Endothelial cell of umbilical vein (primary cell): Measurements from ENCODE around the gene PNLIPRP1. TPM values are rescaled to one million over a fixed set of nuclear protein-coding genes. Genes with fewer than 3 reads are reported as not detected.

Experiments
- BruUV-seq: library from RNA; stranded (reverse); fragments of 400-500 nt; replicated peaks from 2 replicates; lab custom pipeline; 2021; lab: Mats Ljungman, UMichigan
- CTCF ChIA-PET: fragments of 300-600, 350-600 bp; sonication (Branson Sonifier 250); formaldehyde crosslinking; loops from one replicate; lab custom pipeline; 2021; ENCODE audit warnings: antibody characterized with exemption, inconsistent platforms; lab: Charles Lee
- POLR2A ChIA-PET: fragments of 300-600, 350-600 bp; sonication (Branson Sonifier 250); formaldehyde crosslinking; loops from one replicate; lab custom pipeline; 2021; ENCODE audit warnings: antibody characterized with exemption, inconsistent platforms; lab: Charles Lee
- DNase-seq: peaks from one replicate; pipeline ENCODE4 v3.0.0-alpha.2; 2011; ENCODE audit warnings: low read depth, low spot score
- FAIRE-seq: peaks from 2 replicates; lab custom pipeline; 2011; peaks lifted over from hg19 to GRCh38; lab: Jason Lieb, UNC
- H2AFZ ChIP-seq: 2 replicates; pipeline ENCODE4 v1.6.0; 2012; ENCODE audit warnings: low read depth, low read length, control low read depth, inconsistent platforms
- H3K27ac ChIP-seq: 2 replicates; pipeline ENCODE4 v1.5.1; 2011; ENCODE audit warnings: low read depth, mild to moderate bottlenecking, control low read depth, low read length, moderate library complexity; ENCODE audit not compliant: insufficient read depth
- H3K27me3 ChIP-seq, 2 experiments: 2 replicates each; pipeline versions ENCODE4 v1.6.0 to v1.6.1; 2011; ENCODE audit warnings: low read length in 2 of 2, mixed read lengths in 1 of 2; ENCODE audit not compliant: control insufficient read depth in 2 of 2, insufficient read depth in 2 of 2
- H3K36me3 ChIP-seq, 2 experiments: 2 replicates in 1 of 2; 3 replicates in 1 of 2; pipeline ENCODE4 v1.5.1; 2011; ENCODE audit warnings: low read length in 2 of 2, mild to moderate bottlenecking in 1 of 2, moderate library complexity in 1 of 2; ENCODE audit not compliant: control insufficient read depth in 2 of 2, insufficient read depth in 2 of 2; ENCODE audit errors: extremely low read depth in 1 of 2
- H3K4me1 ChIP-seq: 3 replicates; pipeline ENCODE4 v1.5.1; 2011; ENCODE audit warnings: mild to moderate bottlenecking, low read length; ENCODE audit not compliant: control insufficient read depth, insufficient read depth; ENCODE audit errors: extremely low read depth
- H3K4me2 ChIP-seq: 2 replicates; pipeline ENCODE4 v1.6.1; 2011; ENCODE audit warnings: low read length, control low read depth, mixed read lengths; ENCODE audit not compliant: insufficient read depth
- H3K4me3 ChIP-seq, 3 experiments: fragments of 200-600 bp in 1 of 3; sonication (generic), shearing (Covaris generic) in 1 of 3; replicated peaks in 1 of 3; 2 replicates each; pipeline ENCODE4 v1.5.1; 2011 to 2016; ENCODE audit warnings: control low read depth in 3 of 3, low read length in 3 of 3, mild to moderate bottlenecking in 2 of 3, inconsistent platforms in 1 of 3, low read depth in 1 of 3, moderate library complexity in 1 of 3; ENCODE audit not compliant: insufficient read depth in 1 of 3
- H3K79me2 ChIP-seq: 2 replicates; pipeline ENCODE4 v1.6.0; 2012; ENCODE audit warnings: low read length, inconsistent platforms; ENCODE audit not compliant: control insufficient read depth, insufficient read depth
- H3K9ac ChIP-seq: replicated peaks from 2 replicates; pipeline ENCODE3; 2011; ENCODE audit warnings: low read length, control low read depth; ENCODE audit not compliant: insufficient read depth; ENCODE audit errors: extremely low read depth
- H3K9me1 ChIP-seq: replicated peaks from 3 replicates; pipeline ENCODE4 v1.6.0; 2011; ENCODE audit warnings: mild to moderate bottlenecking, low read length; ENCODE audit not compliant: control insufficient read depth, insufficient read depth; ENCODE audit errors: extremely low read depth
- H3K9me3 ChIP-seq: replicated peaks from 2 replicates; pipeline ENCODE4 v1.5.1; 2012; ENCODE audit warnings: low read length, inconsistent platforms; ENCODE audit not compliant: control insufficient read depth, insufficient read depth
- H4K20me1 ChIP-seq: replicated peaks from 2 replicates; pipeline ENCODE3; 2011; ENCODE audit warnings: mild to moderate bottlenecking, low read length; ENCODE audit not compliant: control insufficient read depth, insufficient read depth; ENCODE audit errors: extremely low read depth
- EZH2 ChIP-seq: IDR thresholded peaks from 2 replicates; pipeline ENCODE4 v1.6.1; 2012; ENCODE audit warnings: borderline replicate concordance, low read depth, mild to moderate bottlenecking, moderate library complexity, low read length, inconsistent platforms; ENCODE audit not compliant: severe bottlenecking
- FOS ChIP-seq: IDR thresholded peaks from 2 replicates; pipeline ENCODE4 v1.6.1; 2011; ENCODE audit warnings: mild to moderate bottlenecking, low read length, moderate library complexity, borderline replicate concordance; ENCODE audit not compliant: insufficient read depth
- GATA2 ChIP-seq: IDR thresholded peaks from 2 replicates; pipeline ENCODE4 v1.7.0; 2011; ENCODE audit warnings: low read depth, mild to moderate bottlenecking, moderate library complexity, mixed read lengths, low read length; ENCODE audit not compliant: insufficient read length, insufficient read depth
- JUN ChIP-seq: IDR thresholded peaks from 2 replicates; pipeline ENCODE4 v1.6.1; 2011; ENCODE audit warnings: borderline replicate concordance, low read depth; ENCODE audit not compliant: insufficient read length, insufficient read depth
- dilution Hi-C: fragments of 300-500 bp; cut with MboI; formaldehyde crosslinking; loops from one replicate; pipeline ENCODE4 v1.15.0; 2019; ENCODE audit warnings: low sequenced_read_pairs; ENCODE audit not compliant: extremely low pct_ligation_motif_present
- intact Hi-C: fragments of 100-400 bp; cut with micrococcal nuclease; formaldehyde crosslinking; loops from one replicate; pipeline ENCODE4 v1.10.0; 2022
- polyA plus RNA-seq, 4 experiments: library from polyadenylated mRNA; depleted of rRNA in 3 of 4; stranded (reverse) in 3 of 4; unstranded in 1 of 4; fragments of >200 nt; gene quantifications; 2 replicates each; pipeline versions ENCODE4 v1.2.1 to v1.2.3, GENCODE V29; 2011 to 2012; ENCODE audit warnings: missing spikeins in 1 of 4
- total RNA-seq: library from RNA; stranded (reverse); gene quantifications from 2 replicates; pipeline ENCODE4 v1.2.3, GENCODE V29; 2021
- TF ChIP-seq, protein P1 (sequence below), 2 donors: IDR thresholded peaks; 1 replicate in 1 of 2; 2 replicates in 1 of 2; pipeline ENCODE4 v1.5.1; 2011; ENCODE audit warnings: low read length in 2 of 2, mild to moderate bottlenecking in 2 of 2, moderate library complexity in 2 of 2, control low read depth in 1 of 2, inconsistent platforms in 1 of 2, low read depth in 1 of 2; ENCODE audit not compliant: insufficient read depth in 1 of 2; ENCODE audit errors: extremely low read depth in 1 of 2

The PNLIPRP1 gene
- total and polyA plus RNA-seq, 2 donors (not counting 3 experiments of a cell fraction or from before 2014, with no cell fraction given), result not detected

DNA sequence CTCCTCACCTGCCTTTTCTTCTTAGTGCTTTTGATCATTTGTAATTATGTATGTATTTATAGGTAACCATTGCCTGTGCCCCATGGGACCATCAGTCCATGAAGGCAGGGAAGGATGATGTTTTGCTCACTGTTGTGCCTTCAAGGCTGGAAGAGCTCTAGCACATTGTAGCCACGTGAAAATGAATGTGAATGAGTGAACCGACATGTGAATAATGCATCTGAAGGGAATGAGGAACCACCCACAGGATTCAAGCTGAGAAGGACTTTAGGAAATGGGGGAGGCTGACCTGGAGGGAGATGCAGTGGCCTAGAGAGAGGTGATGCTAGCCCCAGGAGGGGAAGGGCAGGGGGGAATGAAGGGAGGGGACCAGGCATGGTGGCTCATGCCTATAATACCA lies 24.0 kb downstream of the PNLIPRP1 start:
- dilution Hi-C loops, result no loop called here
- Histone ChIP-seq H3K9ac (no peak overlapping the region), H3K36me3 (no peaks in the 10 kb centered on the region), H2AFZ (no peak overlapping the region), H4K20me1 (no peaks in the 10 kb centered on the region), H3K9me1 (no peaks in the 10 kb centered on the region), H3K27me3 (no peaks in the 10 kb centered on the region), H3K4me2 (no peak overlapping the region), H3K27ac (no peak overlapping the region), H3K4me1 (no peaks in the 10 kb centered on the region), H3K79me2 (no peaks in the 10 kb centered on the region), H3K9me3 (no peaks in the 10 kb centered on the region), H3K4me3 (no peak overlapping the region)
- no TSS peak for BruUV-seq
- POLR2A ChIA-PET, result no interaction called here
- intact Hi-C loops, result no loop called here
- FAIRE-seq, result no peak
- no peak for TF ChIP-seq EZH2
- TF ChIP-seq, protein P1, sequence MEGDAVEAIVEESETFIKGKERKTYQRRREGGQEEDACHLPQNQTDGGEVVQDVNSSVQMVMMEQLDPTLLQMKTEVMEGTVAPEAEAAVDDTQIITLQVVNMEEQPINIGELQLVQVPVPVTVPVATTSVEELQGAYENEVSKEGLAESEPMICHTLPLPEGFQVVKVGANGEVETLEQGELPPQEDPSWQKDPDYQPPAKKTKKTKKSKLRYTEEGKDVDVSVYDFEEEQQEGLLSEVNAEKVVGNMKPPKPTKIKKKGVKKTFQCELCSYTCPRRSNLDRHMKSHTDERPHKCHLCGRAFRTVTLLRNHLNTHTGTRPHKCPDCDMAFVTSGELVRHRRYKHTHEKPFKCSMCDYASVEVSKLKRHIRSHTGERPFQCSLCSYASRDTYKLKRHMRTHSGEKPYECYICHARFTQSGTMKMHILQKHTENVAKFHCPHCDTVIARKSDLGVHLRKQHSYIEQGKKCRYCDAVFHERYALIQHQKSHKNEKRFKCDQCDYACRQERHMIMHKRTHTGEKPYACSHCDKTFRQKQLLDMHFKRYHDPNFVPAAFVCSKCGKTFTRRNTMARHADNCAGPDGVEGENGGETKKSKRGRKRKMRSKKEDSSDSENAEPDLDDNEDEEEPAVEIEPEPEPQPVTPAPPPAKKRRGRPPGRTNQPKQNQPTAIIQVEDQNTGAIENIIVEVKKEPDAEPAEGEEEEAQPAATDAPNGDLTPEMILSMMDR (IDR thresholded peaks at IDR 0.05; ENCODE audit: extremely low read depth in 1 of 2, insufficient read depth in 1 of 2, low read depth in 1 of 2, low read length in 2 of 2), result no peak
- no peak for TF ChIP-seq GATA2
- no peak for TF ChIP-seq JUN
- TF ChIP-seq FOS, result no peak
- DNase-seq, result no peak
- CTCF ChIA-PET, result no interaction called here
